Thyroid gland (tissue), 4 donors: ENCODE data around the gene CLC.

Experiments
- CTCF ChIP-seq, 6 experiments: fragments of 200-600 bp in 3 of 6; fragments of 450-650 bp in 3 of 6; sonication (generic) in 3 of 6; IDR thresholded peaks; one replicate each; pipeline ENCODE4 v1.5.1; 2016 to 2019; ENCODE audit warnings: antibody characterized with exemption in 6 of 6, mild to moderate bottlenecking in 2 of 6, inconsistent platforms in 1 of 6, moderate library complexity in 1 of 6
- POLR2A ChIP-seq, 2 donors: fragments of 450-650 bp; IDR thresholded peaks; one replicate each; pipeline ENCODE4 v1.6.1; 2017; ENCODE audit warnings: antibody characterized with exemption in 2 of 2, mild to moderate bottlenecking in 2 of 2, moderate library complexity in 1 of 2

GRCh38 chr19:39684267-39684666 is 53.6 kb downstream of the CLC start:
- no peak for TF ChIP-seq CTCF (IDR thresholded peaks at IDR 0.05)
- no peak for TF ChIP-seq POLR2A (IDR thresholded peaks at IDR 0.05)
